Right cardiac atrium (tissue), 5 donors: ENCODE measurements around the gene AXIN1. TPM values are rescaled to one million over a fixed set of nuclear protein-coding genes. Genes with fewer than 3 reads are reported as not detected.
"Not testable (repeated sequence)": the region's sequence is repeated elsewhere in the genome, so short reads cannot be mapped to it uniquely, and the experiment has no call there.

ENCODE experiments used
- ATAC-seq, 2 donors: fragments of 200-7000 bp; cut with Tn5 transposase; one replicate each; pipeline versions ENCODE4 v1.8.0 to v1.9.1; 2020; ENCODE audit warnings: moderate library complexity in 2 of 2, mild to moderate bottlenecking in 1 of 2
- DNase-seq, 3 donors: peaks; one replicate each; pipeline ENCODE4 v3.0.0-alpha.2; 2020
- H3K27ac ChIP-seq: one replicate; pipeline ENCODE4 v1.5.1; 2013; ENCODE audit warnings: mild to moderate bottlenecking, low read length, control low read depth, moderate library complexity
- H3K27me3 ChIP-seq: one replicate; pipeline ENCODE4 v1.6.1; 2013; ENCODE audit not compliant: control insufficient read depth, insufficient read depth
- H3K4me1 ChIP-seq: one replicate; pipeline ENCODE4 v1.6.1; 2013; ENCODE audit warnings: low read length; ENCODE audit not compliant: control insufficient read depth, insufficient read depth
- H3K4me3 ChIP-seq: one replicate; pipeline ENCODE4 v1.5.1; 2013; ENCODE audit warnings: low read length, control low read depth
- H3K9me3 ChIP-seq: one replicate; pipeline ENCODE4 v1.6.1; 2013; ENCODE audit warnings: low read length; ENCODE audit not compliant: control insufficient read depth
- WGBS: extraction: QIAGEN DNeasy Blood & Tissue Kit; methylation state at CpG from one replicate; pipeline ENCODE4 v1.1.7; 2013; 5-methylcytosine and 5-hydroxymethylcytosine counted together
- intact Hi-C, 4 donors: fragments of 100-400 bp; cut with DNase I; formaldehyde crosslinking; loops; one replicate each; pipeline versions ENCODE4 v1.11.0 to v1.14.0; 2022 to 2023
- polyA plus RNA-seq: library from polyadenylated mRNA; stranded (reverse); fragments of 200-250 nt; gene quantifications from one replicate; pipeline ENCODE4 v1.2.3, GENCODE V29; 2013
- total RNA-seq, 4 donors: library from RNA; stranded (reverse); fragmentation: NEBNext Ultra II Directional; extraction: Animal tissue kit (Norgen Biotek cat#: 25700); gene quantifications; one replicate each; pipeline ENCODE4 v1.2.1, GENCODE V29; 2021
- donor health status: healthy with polysubstance abuse.
- donor health status: DM: no; HTN: yes; CAD: no.
- donor health status: DM: no; HTN: no; CAD: no.
- donor health status: DM: no; HTN: yes; CAD: no; lungs with severe emphysema.
- donor health status: DM: yes; HTN: yes; CAD: no.

AXIN1 gene
- total and polyA plus RNA-seq, 5 donors = 8.4 to 12.2 (median 10.2) TPM

DNA sequence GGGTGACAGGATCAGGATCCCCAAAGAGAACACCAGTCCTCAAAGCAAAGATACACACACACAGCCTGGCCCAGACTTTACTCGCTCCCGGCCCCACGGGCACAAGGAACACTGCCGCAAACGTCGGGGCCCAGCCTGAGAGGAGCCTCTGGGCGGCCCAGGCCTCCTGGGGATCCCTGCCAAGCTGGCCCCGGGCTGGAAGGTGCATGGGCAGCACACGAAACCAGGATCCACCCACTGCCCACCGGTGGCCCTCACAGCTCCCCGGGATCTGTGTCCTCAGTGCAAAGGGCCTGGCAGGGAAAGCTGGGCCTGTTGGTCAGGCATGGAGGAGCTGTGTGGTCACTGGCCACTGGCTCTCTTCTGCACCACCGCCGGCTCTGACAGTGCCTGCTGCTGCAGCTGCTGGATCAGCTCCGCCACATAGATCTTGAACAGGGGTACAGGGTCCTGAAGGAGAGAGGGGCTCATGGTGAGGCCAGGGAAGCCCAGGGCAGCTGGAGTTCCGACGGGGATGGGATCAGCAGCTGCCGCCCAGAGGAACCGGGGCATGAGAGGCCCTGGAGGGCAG lies 14.9 kb upstream of the AXIN1 start:
- WGBS = 94% methylated on average over 18 of the region's 18 CpGs
- H3K27me3 ChIP-seq = no peaks in the 10 kb centered on the region
- intact Hi-C loops = no loop called here
- H3K9me3 ChIP-seq = no peaks in the 10 kb centered on the region
- peaks cover 2% of the 10 kb centered on the region for H3K4me1 ChIP-seq
- H3K27ac ChIP-seq = no peak overlapping the region
- no peak for ATAC-seq
- DNase-seq = no peak
- no peak overlapping the region for H3K4me3 ChIP-seq

DNA sequence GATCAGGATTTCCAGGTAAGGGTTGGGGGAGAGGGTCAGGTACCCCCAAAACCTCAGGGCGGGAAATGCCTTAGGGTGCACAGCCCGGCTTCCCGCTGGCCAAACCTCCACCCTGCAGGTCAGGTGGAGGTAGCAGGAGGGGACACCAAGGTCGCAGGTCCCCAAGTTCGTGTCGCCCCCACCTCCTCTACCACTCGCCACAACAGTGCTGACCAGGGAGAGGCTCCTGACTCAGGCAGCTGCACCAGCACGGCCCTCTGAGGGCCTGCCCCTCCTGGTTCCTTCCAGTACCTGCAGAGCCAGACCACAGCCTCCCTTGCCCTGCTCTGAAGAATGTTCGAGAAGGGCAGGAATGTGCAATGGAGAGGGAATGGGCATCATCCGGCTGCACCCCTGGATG lies 14.0 kb upstream of the AXIN1 start:
- WGBS = 90% methylated on average over 10 of the region's 10 CpGs
- peaks cover 2% of the 10 kb centered on the region for H3K4me1 ChIP-seq
- H3K9me3 ChIP-seq = no peaks in the 10 kb centered on the region
- DNase-seq = no peak
- ATAC-seq = no peak
- H3K27me3 ChIP-seq = no peaks in the 10 kb centered on the region
- H3K27ac ChIP-seq = no peak overlapping the region
- no peak overlapping the region for H3K4me3 ChIP-seq
- intact Hi-C loops = no loop called here

DNA sequence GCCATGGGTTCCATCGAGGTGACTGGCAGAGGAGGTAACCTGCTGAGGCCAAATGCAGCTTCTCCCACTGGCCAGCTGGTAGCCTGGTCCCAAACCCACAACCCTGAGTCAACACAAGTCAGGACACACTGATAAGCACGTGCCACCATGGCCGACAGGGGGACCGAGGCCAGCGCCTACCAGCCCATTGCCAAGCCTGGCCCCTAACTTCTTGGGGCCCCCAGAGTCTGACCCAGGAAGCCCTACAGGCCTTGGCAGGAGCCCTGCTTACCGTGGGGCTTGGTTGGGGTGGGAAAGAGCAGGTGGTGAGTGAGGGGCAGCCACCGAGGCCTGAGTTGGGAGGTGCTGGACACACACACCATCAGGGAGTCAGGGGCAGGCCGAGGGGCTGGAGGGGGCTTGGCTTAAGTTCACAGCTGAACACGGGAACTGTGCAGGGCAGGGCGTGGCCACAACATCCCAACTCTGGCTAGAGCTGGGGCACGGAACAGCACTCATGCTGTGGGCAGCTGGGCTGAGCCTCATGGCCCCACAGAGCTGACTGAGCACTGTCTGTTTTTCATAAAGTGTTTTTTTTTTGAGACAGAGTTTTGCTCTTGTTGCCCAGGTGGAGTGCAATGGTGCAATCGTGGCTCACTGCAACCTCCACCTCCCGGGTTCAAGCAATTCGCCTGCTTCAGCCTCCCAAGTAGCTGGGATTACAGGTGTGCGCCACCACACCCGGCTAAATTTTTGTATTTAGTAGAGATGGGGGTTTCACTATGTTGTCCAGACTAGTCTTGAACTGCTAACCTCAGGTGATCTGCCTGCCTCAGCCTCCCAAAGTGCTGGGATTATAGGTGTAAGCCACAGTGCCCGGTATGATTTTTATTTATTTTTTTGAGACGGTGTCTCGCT lies 12.3 kb upstream of the AXIN1 start:
- intact Hi-C loops = loop anchor here in 2 of 4 donors (5.0 kb wide), 1 partner anchor 258 kb away; no protein-coding TSS in a partner anchor
- whole genome bisulfite sequencing = 57% methylated on average over 19 of the region's 19 CpGs
- Histone ChIP-seq H3K4me1 (no peaks in the 10 kb centered on the region), H3K9me3 (no peaks in the 10 kb centered on the region), H3K27me3 (no peaks in the 10 kb centered on the region), H3K27ac (no peak overlapping the region), H3K4me3 (no peak overlapping the region)
- ATAC-seq (no peak), DNase-seq (no peak)

DNA sequence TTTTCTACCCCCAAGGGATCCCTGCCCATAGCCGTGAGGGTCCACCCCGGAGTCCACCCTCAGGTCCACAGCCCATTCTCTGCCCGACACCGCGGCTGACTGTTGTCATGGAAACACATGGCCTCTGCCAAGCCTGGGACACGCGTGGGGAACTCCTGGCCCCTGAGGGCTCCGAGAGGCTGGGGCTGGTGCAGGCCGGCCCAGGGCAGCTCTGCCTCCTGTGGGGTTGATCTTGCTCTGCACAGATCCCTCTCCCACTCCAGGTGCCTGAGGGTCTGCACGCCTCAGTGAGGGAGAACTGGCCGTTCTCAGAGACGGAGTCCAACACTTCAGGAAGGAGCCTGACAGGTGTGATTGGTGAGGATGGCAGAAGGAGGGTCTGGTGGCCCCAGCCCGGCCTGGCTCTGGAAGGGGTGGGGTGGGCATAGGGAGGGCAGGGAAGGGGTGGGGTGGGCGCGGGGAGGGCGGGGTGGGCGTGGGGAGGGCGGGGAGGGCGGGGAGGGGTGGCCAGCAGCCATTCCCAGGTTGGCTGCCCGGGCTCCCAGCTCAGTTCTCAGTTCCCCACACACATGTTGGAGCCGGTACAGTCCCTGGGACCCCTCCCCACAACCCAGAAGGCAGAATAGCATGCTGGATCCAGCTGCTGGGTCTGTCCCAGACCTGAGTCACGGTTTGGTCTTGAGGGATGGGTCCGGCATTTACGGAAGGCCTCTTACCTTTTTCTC lies 11.4 kb upstream of the AXIN1 start:
- Histone ChIP-seq H3K4me1 (no peaks in the 10 kb centered on the region), H3K9me3 (no peaks in the 10 kb centered on the region), H3K27ac (no peak overlapping the region), H3K27me3 (no peaks in the 10 kb centered on the region), H3K4me3 (no peak overlapping the region)
- no peak for ATAC-seq
- DNase-seq = peak in 1 of 3 donors; percentile 51
- intact Hi-C loops = loop anchor here in 2 of 4 donors (5.0 kb wide), 1 partner anchor 257 kb away; no protein-coding TSS in a partner anchor
- 46% methylated on average over 24 of the region's 24 CpGs for WGBS

DNA sequence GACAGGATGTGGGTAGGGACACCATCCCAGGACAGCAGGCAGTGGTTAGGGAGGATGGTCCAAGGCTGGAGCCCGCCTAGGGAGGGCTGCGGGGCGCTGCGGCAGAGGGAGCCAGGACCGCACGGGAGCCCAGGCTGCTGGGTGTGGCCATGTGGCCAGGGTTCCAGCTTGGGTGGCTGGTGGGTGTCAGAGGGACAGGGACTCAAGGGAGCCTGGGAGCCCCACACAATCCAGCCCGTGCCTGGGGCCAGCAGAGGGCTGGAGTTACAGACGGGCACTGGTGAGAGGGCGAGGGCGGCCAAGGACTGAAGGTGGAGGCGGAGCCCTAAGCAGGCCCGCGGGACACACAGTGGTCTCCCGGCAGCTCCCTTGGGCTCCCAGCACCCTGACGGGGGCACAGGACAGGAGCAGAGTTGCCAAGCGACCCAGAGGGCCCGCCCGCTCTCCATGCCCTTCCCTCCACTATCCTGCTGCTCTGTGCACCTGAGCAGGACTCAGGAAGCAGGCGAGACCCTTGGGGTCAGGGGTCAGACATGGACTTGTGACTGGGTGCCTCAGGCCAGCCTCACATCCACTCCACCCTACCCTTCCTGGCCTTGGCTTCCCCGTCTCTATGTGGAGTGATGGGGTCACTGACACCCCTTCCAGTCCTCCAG lies 10.7 kb upstream of the AXIN1 start:
- Histone ChIP-seq H3K4me3 (no peak overlapping the region), H3K9me3 (no peaks in the 10 kb centered on the region), H3K27ac (no peak overlapping the region), H3K27me3 (no peaks in the 10 kb centered on the region), H3K4me1 (no peaks in the 10 kb centered on the region)
- WGBS = 51% methylated on average over 20 of the region's 20 CpGs
- intact Hi-C loops = loop anchor here in 2 of 4 donors (5.0 kb wide), 1 partner anchor 256 kb away; no protein-coding TSS in a partner anchor
- DNase-seq = peak in 1 of 3 donors; percentile 48
- ATAC-seq = no peak

DNA sequence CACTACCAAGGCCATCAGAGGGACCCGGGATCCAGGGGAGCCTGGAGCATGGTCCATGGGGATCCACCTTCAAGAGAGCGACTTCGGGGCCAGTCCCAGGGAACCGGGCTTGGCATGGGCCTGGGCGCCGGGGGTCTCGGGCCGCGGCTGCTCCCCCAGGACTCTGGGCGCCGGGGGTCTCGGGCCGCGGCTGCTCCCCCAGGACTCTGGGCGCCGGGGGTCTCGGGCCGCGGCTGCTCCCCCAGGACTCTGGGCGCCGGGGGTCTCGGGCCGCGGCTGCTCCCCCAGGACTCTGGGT lies 10.1 kb upstream of the AXIN1 start:
- intact Hi-C loops = loop anchor here in 2 of 4 donors (5.0 kb wide), 1 partner anchor 255 kb away; no protein-coding TSS in a partner anchor
- ATAC-seq, DNase-seq, H3K27ac ChIP-seq, H3K9me3 ChIP-seq, H3K4me3 ChIP-seq, H3K4me1 ChIP-seq, H3K27me3 ChIP-seq: not testable (repeated sequence)
- 87% methylated on average over 15 of the region's 24 CpGs for WGBS

DNA sequence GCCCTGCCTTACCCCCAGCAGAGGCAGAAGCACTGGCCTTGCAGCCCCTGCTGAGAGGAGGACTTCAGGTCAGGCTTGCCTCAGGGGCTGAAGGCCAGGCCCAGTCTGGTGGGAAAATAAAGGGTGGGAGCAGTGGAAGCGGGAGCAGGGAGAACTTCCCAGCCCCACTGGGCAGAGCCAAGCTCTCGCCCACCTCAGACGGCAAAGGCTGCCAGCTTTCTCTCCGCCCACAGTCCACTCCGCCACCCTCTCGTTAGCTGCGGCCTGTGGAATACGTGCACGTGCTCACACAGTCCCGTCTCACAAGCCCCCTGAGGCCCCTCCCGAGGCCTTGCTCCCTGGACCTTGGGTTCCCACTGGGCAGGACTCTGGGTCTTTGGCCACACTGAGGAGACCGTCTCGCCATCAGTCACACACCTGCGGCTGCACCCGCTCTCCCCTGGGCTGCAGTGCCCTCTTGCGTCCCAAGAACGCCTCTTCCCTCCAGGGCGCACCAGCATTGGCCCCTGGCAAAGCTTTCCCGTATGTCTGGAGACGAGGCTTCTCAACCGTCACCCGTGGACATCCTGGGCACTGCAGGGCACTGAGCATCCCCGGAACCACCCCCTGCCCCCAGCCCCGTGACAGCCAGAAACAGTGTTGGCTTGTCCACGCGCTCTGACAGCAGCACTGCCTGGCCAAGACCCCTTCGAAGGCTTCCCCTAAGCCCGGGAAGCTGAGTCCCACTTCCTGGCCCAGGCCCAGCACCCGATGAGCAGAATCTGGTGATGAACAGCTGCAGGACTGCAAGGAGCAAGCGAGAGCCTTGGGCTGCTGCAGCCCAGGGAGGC lies 9.6 kb upstream of the AXIN1 start:
- H3K27ac ChIP-seq = no peak overlapping the region
- no peaks in the 10 kb centered on the region for H3K4me1 ChIP-seq
- no peaks in the 10 kb centered on the region for H3K9me3 ChIP-seq
- no peaks in the 10 kb centered on the region for H3K27me3 ChIP-seq
- 27% methylated on average over 30 of the region's 30 CpGs for WGBS
- H3K4me3 ChIP-seq = no peak overlapping the region
- intact Hi-C loops = loop anchor here in 2 of 4 donors (5.0 kb wide), 1 partner anchor 255 kb away; no protein-coding TSS in a partner anchor
- ATAC-seq = peak; percentile 79 to 80
- DNase-seq = peak; percentile 71 to 88 (median 86)

DNA sequence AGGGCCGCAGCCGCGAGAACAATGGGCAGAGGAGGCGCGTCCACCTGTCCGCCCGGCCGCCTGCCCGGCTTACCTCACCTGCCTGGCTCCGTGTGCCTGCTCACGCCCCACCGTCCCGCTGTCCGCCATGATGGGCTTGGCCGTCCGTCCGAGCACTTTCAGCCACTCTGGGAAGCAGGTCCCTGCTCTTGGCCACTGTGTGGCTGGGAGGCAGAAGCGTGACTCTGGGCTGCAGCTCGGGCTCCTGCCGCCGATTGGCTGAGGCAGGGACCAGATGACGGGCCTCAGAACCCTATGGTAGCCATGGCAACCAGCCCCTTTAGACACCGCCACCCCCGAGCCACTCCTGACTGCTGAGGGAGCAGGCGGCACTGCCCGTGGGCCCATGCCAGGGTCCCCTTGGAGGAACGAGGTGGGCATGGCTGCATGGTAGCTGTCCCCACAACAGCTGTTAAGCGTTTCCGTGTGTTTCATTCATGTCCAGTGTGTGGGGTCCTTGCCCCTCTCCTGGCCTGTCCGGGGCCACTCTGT lies 8.9 kb upstream of the AXIN1 start:
- H3K9me3 ChIP-seq = no peaks in the 10 kb centered on the region
- H3K27me3 ChIP-seq = no peaks in the 10 kb centered on the region
- WGBS = 85% methylated on average over 30 of the region's 30 CpGs
- H3K4me3 ChIP-seq = no peak overlapping the region
- DNase-seq (peak in 1 of 3 donors; percentile 52), ATAC-seq (no peak)
- intact Hi-C loops = loop anchor here in 2 of 4 donors (5.0 kb wide), 1 partner anchor 254 kb away; no protein-coding TSS in a partner anchor
- H3K4me1 ChIP-seq = no peaks in the 10 kb centered on the region
- no peak overlapping the region for H3K27ac ChIP-seq

DNA sequence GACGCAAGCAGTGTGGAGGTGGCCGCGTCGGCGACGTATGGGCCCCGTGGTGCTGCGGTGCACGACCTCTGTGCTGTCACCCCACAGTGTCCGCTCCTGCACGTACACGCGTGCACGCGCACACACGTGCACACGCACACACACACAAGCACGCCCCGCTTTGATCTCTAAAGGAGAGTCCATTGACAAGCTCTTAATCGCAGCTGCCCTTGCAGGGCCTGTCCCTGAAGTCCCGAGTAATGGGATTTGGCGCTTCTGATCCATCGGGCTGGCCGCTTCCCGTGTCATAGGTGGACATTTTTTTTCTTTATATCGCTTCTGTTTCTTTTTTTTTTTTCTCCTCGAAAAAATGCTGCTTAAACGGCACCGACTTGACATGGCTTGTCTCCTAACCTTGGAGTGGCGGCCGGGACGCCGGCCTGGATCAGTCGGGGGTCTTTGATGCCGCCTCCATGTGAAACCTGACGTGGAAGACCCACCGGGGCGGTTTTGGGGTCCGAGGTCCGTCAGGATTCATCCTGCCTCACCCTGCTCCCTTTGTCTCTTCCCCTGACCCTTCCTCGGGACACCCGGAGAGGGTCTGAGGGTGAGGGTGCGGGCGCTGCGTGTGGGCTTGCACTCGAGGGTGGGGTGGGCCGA lies 8.3 kb upstream of the AXIN1 start:
- Histone ChIP-seq H3K27ac (no peak overlapping the region), H3K4me1 (no peaks in the 10 kb centered on the region), H3K27me3 (no peaks in the 10 kb centered on the region), H3K4me3 (no peak overlapping the region), H3K9me3 (no peaks in the 10 kb centered on the region)
- DNase-seq (peak in 1 of 3 donors; percentile 56), ATAC-seq (no peak)
- intact Hi-C loops = loop anchor here in 2 of 4 donors (5.0 kb wide), 1 partner anchor 254 kb away; no protein-coding TSS in a partner anchor
- 93% methylated on average over 47 of the region's 47 CpGs for WGBS
